Activated CD4-positive, alpha-beta T cell treated with anti-CD3 and anti-CD28 coated beads for 1 hour (primary cell): ENCODE measurements around the gene SHISA9.

Experiments used
- DNase-seq: peaks from one replicate; pipeline ENCODE4 v3.0.0-alpha.2; 2020

Gene SHISA9

DNA sequence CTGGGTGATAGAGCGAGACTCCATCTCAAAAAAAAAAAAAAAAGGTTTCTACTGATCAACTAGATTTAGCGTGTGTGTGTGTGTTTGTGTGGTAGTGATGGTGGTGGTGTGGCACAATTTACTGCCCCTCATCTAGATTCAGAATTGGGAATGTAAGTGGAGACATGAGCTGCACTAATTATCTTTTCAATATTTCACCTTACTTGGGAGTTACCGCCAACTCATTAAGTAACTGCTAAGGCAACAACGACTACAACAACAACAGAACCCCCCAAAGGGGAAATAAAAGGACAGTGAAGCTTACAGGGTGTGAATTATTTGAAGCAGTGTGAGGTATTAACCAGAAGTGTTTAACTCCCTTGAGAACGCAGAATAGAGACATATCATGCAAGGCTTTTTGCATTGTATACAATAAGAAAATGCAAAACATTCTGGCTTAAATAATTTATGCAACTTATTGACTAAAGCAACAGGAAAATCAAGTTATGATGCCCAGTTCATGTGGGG is 180.5 kb downstream of the SHISA9 start:
- DNase-seq, result no peak

DNA sequence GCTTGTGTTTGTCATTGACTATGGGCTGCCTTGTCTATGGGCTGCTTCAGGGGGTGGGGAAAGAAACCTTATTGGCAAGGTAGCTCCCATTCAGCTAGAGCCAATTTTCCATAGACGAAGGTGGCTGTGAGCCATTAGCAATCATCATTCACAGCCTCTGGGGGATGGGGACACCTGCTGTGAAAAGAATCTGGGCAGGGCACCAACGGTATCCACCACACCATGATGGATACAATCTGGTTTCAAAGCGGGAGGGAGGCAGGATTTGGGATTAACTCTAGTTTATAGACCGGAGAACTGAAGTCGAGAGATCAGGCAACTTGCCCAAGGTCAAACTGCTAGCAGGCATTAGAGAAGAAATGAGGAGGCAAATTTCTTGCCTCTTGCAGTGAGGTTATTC is 182.3 kb downstream of the SHISA9 start:
- DNase-seq, result no peak

DNA sequence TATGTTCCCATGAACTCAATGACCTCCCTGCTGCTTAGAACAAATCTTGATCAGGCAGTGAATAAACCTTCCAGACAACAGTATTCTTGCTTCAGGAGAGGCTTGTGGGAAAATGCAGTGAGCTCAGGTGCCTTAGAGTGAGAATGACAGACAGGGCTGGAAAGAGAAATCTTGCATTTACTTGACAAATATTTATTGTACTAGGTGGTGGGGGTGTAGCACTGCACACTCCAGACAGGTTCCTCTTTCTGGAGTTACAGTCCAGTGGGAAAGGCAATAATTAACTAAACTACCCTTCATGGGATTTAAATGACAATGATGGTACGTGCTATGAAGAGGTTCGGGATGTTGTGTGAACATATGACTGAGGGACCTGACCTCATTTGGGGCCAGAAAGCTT is 182.9 kb downstream of the SHISA9 start:
- no peak for DNase-seq

DNA sequence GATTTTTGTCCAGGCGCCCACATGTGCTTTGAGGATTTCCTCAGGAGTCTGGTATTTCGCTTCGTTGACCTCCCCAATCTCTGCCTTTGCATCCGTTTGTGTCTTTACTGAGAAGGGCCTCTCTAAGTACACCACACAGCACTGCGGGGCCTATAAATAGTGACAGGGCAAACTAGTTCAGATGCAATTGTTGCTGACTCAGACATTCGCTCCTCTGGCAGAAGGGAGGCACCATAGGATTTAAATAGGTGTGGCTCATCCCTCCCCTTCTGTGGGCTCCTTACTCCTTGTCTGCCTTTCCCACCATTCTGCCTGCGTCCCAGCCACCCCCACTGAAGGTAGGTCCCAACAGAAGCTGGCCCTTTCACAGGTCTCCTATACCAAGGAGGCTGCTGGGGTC is 192.3 kb downstream of the SHISA9 start:
- no peak for DNase-seq

DNA sequence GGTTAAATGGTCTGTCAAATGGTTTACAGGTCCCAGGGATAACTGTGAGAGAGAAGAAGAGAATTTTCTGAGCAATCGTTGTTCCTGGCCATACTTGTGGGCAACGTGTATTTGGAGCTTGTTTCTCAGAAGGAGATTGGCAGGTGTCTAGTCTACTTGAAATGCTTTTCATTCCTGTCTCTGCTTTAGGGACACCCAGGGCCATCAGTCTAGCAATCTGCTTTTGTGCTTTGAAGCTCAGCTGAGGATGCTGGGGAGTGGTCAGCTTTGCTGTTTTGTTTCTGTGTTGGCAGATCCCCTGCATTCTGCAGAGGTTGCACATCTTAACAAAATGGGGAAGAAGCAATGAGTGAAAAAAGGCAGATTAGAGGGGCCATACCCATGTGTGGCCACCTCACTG is 193.7 kb downstream of the SHISA9 start:
- DNase-seq, result no peak

DNA sequence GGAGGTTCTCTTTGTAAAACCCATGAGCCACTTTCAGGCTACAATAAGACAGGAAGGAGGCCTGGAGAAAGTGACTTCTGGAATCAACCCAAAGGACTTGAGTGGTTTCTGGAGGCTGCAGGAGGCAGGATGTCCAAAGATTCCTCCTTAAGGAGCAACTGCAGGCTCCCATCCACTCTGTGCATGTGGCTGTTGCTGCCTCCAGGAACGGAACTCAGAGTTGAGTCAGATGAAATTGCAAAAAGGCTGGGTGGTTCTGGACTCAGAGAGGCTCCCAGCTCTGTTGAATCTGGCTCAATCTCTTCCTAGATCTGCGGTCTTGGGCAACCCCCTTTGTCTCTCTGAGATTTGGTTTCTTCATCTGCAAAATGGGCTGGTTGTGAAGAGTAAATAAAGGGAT is 197.1 kb downstream of the SHISA9 start:
- no peak for DNase-seq

DNA sequence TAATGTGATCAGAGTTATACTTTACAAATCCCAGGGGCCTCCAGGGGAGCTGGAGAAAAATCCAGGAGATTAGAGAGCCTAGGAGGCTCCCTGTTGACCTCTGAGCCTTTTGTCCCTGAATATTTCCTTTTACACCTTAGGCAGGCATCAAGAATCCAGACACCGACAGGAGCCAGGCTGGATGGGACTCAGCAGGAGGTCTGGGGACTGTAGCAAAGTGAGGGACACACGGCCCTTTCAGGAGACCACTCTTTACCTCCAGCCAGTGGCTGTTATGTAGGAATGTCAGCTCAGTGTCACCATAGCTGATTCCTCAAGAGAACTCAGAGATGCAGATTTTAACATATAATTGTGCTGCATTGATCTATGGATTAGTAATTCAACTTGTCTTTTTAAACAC is 198.4 kb downstream of the SHISA9 start:
- DNase-seq, result no peak

DNA sequence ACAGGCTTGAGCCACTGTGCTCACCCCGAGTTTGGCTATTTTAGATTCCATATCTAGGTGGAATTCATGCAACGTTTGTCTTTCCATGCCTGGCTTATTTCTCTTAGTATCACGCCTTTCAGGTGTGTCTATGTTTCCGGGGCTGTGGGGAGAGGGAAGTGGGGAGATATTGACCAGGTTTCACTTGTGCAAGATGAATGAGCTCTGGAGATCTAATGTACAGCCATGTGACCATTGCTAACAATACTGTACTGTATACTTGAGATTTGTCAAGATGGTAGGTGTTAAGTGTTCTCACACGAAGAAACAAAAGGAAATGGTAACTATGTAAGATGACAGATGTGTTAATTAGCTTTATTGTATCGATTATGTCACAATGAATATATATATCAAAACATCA is 199.6 kb downstream of the SHISA9 start:
- no peak for DNase-seq

DNA sequence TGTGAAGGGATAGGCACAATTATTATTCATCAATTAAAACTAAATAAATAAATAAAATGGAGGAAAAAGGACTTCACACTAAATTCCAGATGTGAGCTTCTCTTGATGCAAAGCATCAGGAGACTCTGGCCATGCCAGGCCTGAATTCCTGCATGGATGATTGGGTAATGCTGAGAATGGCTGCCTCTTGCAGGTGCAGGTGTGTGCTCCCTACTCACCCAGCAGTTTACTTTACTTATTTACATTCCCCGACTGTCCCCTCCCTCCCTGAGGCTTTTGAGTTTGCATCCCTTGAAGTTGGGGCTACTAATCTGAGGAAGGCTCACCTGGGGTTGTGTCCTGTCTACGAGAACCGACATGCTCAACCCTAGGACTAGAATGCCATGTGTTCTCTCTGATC is 200.4 kb downstream of the SHISA9 start:
- DNase-seq, result no peak

DNA sequence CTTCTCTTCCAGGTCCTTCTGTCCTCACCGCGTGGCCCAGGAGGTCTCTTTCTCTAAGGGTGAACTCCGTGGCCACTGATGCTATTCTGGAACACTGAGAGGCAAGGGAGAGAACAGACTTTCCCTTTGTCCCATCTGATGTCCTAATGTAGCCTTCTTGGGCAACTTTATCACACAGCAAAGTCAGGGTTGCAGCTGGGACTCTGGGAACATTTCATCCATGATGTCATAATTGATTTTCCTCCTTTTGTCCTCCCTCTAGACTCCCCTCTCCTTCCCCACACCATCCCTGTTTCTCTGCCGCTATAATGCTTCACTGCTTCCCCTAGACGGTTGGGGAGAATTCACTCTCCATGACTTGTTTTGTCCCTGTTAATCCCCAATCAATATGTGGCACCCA is 201.0 kb downstream of the SHISA9 start:
- DNase-seq, result no peak

DNA sequence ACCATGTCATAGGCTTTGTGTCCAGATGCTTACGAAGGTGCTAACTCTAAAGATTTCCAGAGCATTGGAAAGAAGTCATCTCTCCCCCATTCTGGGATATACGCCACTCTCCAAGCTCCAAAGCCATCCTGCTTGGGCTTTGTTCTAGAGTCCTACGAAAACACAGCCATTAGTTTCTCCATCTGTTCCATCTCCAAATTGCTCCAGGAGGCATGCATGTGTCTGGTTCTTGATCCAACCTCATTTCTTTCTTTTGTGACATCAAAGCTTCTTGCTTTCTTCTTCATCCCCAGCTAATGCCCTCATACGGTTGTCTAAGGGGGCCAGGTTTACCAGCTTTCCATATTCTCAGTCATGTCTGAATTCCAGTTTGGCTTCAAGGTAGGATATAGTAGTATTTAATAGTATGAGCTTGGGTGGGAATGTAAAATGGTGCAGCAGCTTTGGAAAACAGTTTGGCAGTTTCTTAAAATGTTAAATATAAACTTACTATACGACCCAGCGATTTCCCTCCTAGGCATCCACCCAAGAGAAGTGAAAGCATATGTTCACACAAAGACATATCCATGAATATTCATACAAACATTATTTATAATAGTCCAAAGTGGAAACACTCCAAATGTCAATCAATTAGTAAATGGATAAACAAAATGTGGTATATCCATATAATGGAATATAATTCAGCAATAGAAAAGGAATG is 202.6 kb downstream of the SHISA9 start:
- DNase-seq, result no peak

DNA sequence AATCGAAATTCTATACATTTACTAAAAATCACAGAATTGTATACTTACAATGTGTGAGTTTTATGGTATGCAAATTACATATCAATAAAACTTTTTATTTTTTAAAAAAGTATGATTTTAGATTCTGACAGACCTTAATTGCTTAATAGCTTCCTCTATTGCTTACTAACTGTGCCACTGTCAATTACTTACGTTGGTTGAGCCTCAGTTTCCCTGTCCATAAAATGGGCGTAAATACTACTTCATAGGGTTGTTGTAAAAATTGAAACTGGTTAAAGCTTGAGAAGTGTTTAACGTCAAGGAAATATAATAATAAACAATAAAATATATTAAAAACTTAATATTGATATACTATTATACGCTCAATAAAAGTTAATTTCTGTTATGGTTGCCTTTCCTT is 203.4 kb downstream of the SHISA9 start:
- no peak for DNase-seq

DNA sequence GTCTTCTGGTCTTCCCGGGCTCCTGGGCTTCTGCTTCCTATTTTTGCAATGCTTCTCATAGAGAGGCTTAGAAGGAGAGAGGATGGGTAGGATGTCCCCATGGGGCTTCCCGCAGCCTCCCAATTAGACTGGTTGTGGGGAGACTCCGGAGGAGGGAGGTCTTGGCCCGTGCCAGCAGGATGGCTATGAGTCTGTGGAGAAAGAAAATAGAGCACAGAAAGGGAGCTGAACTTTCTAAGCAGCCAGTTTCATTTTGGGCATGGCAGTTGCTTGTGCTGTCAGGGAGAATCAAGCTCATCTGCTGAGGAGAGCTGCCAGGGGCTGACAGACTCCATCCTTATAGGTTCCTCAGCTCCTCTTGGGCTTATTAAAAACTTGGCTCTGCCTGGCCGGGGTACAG is 204.0 kb downstream of the SHISA9 start:
- DNase-seq, result no peak

DNA sequence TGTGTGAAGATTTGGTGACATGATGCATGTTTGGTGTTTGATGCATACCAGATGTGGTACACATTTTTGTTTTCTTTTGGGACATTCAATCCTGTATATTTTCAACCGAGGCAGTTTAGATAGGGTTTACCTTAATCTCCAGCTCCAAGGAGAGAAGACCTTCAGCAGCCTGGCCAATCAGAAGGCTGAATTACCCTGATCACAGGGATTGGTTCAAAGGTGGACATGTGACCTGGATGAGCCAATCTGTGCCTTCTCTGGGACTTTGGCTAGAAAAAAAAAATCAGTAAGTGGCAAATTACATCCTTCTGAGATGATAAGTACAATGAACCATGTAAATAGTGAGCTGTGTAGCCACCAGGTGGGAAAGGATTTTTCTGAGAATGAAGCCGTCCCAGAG is 205.1 kb downstream of the SHISA9 start:
- no peak for DNase-seq

DNA sequence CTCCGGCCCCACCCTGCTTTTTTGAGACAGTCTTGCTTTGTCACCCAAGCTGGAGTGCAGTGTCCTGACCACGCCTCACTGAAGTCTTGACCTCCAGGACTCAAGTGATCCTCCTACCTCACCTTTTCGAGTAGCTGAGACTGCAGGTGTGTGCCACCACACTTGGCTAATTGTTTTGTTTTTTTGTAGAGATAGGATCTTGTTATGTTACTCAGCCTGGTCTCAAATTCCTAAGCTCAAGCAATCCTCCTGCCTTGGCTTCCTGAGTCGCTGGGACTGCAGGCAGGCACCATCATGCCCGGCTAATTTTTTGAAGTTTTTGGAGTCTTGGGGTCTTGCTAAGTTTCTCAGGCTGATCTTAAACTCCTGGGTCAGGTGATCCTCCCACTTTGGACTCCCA is 206.7 kb downstream of the SHISA9 start:
- no peak for DNase-seq

DNA sequence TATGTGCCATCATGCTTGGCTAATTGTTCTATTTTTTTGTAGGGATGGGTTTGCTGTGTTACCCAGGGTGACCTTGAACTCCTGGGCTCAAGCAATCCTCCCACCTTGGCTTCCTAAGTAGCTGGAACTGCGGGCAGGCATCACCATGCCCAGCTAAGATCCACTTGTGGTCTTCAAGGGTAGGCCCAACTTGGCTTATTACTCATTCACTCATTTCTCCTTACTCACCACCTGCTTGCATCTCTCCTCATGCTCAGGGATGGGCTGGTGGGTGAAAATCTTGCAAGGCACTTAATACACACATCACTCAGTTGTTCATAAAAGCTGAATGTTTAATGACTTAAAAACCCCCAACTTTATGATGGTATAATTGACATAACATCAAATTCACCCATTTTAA is 207.8 kb downstream of the SHISA9 start:
- no peak for DNase-seq

DNA sequence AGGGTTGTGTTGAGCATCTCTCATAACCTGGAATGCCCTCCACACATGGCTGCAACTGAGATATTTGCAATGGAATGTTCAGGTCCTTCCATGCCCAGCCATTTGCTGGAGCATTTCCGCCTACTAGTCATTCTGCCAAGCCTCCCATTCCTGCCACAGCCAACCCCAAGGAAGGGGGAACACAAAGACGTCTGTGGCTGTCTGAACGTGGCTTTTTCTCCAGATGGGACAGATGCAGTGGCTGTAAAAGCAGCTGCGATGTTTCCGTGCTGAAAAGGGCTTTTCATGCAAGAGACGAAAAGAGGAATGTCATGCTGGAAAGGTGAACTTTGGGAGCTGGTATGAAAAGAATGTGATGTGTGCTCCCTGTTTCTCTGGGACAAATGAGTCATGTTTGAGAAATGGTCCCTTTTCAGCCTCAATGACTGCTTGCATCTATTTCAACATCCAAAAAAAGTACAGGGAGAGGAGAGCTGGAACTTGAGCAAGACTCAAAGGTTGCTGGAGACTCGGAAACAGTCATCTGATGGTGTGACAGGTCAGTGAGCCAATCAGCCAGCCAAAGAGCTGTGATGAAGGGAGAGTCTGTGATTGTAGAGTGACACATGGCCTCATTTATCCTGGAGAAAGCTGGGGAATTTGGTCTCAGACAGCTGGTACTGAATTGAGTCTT is 208.9 kb downstream of the SHISA9 start:
- DNase-seq, result no peak

DNA sequence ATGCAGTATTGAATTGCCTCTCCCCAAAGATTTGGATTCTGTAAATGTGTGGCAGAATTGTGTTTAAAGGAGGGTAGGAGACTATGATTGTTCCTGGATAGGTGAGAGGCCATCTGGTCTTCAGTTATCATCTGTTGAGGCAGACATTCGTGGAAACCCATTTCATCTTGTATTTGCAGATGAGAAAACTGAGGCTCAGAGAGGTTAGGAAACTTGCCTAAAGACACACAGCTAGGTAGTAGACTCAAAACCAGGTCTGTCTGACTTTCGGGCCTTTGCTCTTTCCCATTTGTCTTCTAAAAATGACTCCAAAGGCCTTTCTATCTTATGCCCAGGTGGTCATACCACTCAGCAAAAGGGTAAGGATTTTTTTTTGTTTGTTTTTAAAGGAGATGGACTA is 210.3 kb downstream of the SHISA9 start:
- DNase-seq, result no peak

DNA sequence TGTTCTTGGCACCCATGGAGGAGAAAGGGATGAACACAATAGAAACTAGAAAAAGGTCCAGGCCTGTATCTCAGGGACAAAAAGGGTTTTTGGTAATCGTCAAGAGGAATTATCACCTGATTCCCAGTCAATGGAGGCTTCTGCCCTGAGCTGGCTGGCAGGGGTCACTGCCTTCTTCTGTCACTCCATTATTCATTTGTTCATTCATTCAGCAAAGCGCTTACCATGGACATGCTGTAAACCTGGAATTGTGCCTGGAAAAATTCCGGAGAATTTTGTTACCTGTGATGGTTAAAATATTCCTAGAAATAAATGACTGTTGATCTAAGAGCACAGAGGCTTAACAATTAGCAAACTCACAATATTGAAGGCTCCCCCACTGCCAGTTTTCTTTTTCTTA is 212.3 kb downstream of the SHISA9 start:
- DNase-seq, result no peak

DNA sequence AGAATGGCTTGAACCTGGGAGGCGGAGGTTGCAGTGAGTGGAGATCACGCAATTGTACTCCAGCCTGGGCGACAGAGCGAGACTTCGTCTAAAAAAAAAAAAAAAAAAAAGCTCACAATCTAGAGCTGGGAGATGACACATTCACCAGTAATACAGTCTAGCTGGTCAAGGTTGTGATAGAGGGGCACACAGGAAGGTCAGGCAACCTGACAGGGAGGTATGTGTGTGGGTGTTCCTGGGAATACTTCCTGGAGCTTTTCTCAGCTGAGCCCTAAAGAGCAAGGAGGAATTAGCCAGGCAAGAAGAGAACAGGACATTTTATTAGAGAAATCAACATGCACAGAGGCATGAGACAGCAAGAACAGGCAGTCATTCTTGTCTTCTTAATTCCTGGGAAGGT is 216.7 kb downstream of the SHISA9 start:
- DNase-seq, result no peak

DNA sequence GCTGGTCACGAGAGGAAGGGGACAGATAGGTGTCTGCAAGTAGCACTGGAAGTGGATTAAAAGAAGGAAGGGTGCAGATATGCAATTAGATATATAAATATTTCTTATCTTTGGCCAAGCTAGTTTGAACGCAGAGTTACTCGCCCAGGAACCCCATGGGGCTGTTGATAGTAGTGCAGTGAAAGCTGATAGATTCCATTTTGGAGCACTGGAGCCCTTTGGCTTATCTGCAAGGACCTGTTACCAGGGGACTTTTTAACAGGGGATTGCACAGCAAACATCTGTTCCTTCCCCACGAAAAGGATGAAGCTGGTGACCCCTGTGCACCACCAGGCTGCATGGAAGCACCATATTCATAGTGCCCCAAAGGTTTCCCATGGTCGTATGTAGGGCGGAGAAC is 218.7 kb downstream of the SHISA9 start:
- no peak for DNase-seq

DNA sequence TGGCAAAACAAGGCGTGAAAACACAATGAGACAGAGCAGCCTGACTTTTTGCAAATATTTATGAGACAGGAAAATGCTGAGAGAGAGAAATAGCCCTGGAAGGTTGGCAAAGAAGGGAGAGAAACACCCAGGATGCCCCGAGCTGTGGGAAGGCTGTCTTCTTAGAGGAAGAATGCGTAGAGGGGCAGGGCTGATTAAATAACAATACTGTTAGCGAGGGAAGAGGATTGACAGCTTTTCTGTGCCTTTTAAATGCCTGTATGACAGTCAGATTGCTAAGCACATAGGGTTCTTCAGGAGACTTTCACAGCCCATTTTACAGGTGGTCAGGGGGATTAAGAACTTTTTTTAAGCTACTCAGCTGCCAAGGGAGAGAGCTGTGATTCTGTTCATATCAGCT is 219.2 kb downstream of the SHISA9 start:
- DNase-seq, result no peak

DNA sequence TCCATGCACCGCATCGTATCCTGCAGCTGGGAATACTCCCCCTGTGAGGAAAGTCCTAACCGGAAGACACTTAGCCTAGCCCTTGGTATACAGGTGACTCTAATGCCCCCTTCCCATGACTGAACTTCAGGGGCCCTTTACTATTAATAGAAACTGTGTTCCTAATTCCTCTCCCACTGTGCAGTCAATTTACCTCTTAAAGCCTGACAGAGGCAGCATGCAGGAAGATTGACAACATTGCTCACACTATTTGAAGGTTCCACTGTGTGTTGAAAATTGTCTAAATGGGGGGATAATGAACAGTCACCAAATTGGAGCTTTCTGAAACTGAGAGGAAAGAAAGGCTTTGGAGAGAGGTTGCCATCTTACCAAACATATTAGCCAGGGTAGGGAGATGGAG is 222.6 kb downstream of the SHISA9 start:
- DNase-seq, result no peak

DNA sequence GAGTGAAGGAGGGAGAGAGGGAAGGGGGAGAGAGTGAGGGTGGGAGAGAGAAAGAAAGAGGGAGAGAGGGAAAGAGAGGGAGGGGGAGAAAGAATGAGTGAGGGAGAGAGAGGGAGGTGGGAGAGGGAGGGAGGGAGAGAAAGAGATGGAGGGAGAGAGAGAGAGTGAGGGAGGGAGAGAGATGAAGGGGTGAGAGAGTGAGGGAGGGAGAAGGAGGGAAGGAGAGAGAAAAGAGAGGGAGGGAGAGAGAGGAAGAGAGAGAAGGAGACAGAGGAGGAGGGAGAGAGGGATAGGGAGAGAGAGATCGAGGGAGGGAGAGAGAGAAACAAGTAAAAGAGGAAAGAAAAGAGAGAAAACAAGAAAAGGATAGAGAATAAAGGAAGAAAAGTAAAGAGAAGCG is 225.7 kb downstream of the SHISA9 start:
- no peak for DNase-seq

DNA sequence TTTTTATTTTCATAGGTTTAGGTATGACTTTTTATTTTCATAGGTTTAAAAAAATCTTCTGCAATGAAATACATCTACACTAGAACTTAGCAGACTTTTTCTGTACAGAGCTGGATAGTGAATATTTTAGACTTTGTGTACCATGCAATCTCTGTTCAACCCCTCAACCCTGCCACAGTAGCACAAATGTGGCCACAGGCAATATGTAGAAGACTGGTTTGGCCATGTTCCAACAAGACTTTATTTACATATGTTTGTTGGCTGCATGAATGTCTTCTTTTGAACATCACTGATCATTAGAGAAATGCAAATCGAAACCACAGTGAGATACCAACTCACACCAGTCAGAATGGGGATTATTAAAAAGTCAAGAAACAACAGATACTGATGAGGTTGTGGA is 229.2 kb downstream of the SHISA9 start:
- DNase-seq, result no peak
